ENCODE data around the gene TBL2. TPM values are rescaled to one million over a fixed set of nuclear protein-coding genes. Genes with fewer than 3 reads are reported as not detected.
A peak's percentile ranks its signal among the peaks of the same experiment; 100 is the strongest.

Gene TBL2
- total and polyA plus RNA-seq, 2 of the 4 experiments (the other 2 are of a cell fraction) = 72.6 to 94.1 TPM

GRCh38 chr7:73557108-73557396 is 21.3 kb downstream of the TBL2 start:
- in situ Hi-C loops (cut with MboI; ENCODE audit: low sequenced_read_pairs) = no loop called here
- ATAC-seq (ENCODE audit: low read depth) (peak; percentile 92), DNase-seq (peak; percentile 90)
- Histone ChIP-seq H3K18ac (ENCODE audit: low read depth, low read length) (no peak overlapping the region), H3K9ac (ENCODE audit: low read depth, low read length) (peak overlapping the region; percentile 91), H4K5ac (ENCODE audit: low read depth, low read length) (no peak overlapping the region), H4K91ac (ENCODE audit: insufficient read depth, low read depth, low read length) (peak overlapping the region; percentile 87; the same call in 1 of the 2 replicates), H3K4me1 (ENCODE audit: control insufficient read depth, insufficient read depth, low read length) (peaks cover 13% of the 10 kb centered on the region), H2BK5ac (ENCODE audit: low read depth, low read length, poor library complexity, severe bottlenecking) (peak overlapping the region; percentile 92), H3K9me1 (ENCODE audit: insufficient read depth, low read length) (peaks cover 14% of the 10 kb centered on the region), H3K23ac (ENCODE audit: low read depth, low read length) (no peak overlapping the region), H3K27me3 (ENCODE audit: control insufficient read depth, insufficient read depth, low read length) (no peaks in the 10 kb centered on the region), H3K14ac (replicated peaks; ENCODE audit: low read depth, low read length) (peak overlapping the region; percentile 23; the same call in 1 of the 2 replicates), H4K20me1 (ENCODE audit: insufficient read depth, low read length) (peaks cover 35% of the 10 kb centered on the region), H3K36me3 (ENCODE audit: control insufficient read depth, insufficient read depth, low read length) (peaks cover 6% of the 10 kb centered on the region), H2BK20ac (ENCODE audit: low read depth, low read length) (no peak overlapping the region), H3K27ac (ENCODE audit: insufficient read depth, low read length) (peak overlapping the region; percentile 99), H2AK9ac (replicated peaks; ENCODE audit: low read depth, low read length, poor library complexity) (peak overlapping the region; percentile 100), H2BK120ac (ENCODE audit: low read depth, low read length) (no peak overlapping the region), H4K8ac (ENCODE audit: low read depth in 2 of 2, low read length in 2 of 2) (peak overlapping the region; percentile 89 to 98; a peak in 3 of 4 replicates), H3K79me1 (ENCODE audit: low read depth in 1 of 2, low read length in 2 of 2) (peaks cover 13 to 43% of the 10 kb centered on the region in 2 experiments), H2AFZ (replicated peaks; ENCODE audit: low read length, poor library complexity) (peak overlapping the region; percentile 94), H3K56ac (ENCODE audit: extremely low read depth, insufficient read depth, low read length) (no peak overlapping the region; the same call in 1 of the 2 replicates), H3K9me3 (ENCODE audit: control insufficient read depth, insufficient read depth, low read length) (no peaks in the 10 kb centered on the region), H2AK5ac (ENCODE audit: low read depth, low read length) (peak overlapping the region; percentile 86), H3K4me3 (ENCODE audit: insufficient read depth, low read depth, low read length) (peak overlapping the region; percentile 88), H3K4ac (ENCODE audit: low read depth, low read length) (peak overlapping the region; percentile 95), H2BK15ac (ENCODE audit: low read depth, low read length) (no peak overlapping the region), H3K4me2 (ENCODE audit: low read depth, low read length) (peak overlapping the region; percentile 75)
- dilution Hi-C loops (cut with HindIII; ENCODE audit: low sequenced_read_pairs, unreplicated experiment) = no loop called here
- intact Hi-C loops (cut with micrococcal nuclease) = loop anchor here (2.0 kb wide), 1 partner anchor 34 kb away; the partner anchor contains the start of gene BAZ1B
- WGBS, 2 experiments (ENCODE audit: extremely low coverage in 2 of 2, insufficient read length in 1 of 2) = 0% methylated on average over 3 of the region's 36 CpGs; no CpG with 5 or more reads in 1 of the 2 experiments
- TF ChIP-seq CEBPB (IDR thresholded peaks at IDR 0.05; ENCODE audit: low read depth, low read length) (no peak), SMC3 (IDR thresholded peaks at IDR 0.05; ENCODE audit: low read depth, low read length) (no peak), MAZ (IDR thresholded peaks at IDR 0.05; ENCODE audit: borderline replicate concordance, low read depth, low read length) (peak; percentile 63; the same call in 1 of the 2 replicates), MAFK (IDR thresholded peaks at IDR 0.05; ENCODE audit: low read depth, low read length) (no peak), MXI1 (IDR thresholded peaks at IDR 0.05; ENCODE audit: borderline replicate concordance, low read depth, low read length) (peak; percentile 68; the same call in 1 of the 2 replicates), FOS (IDR thresholded peaks at IDR 0.05; ENCODE audit: low read depth, low read length) (no peak), USF2 (IDR thresholded peaks at IDR 0.05; ENCODE audit: low read depth, low read length) (peak; percentile 55; the same call in 1 of the 2 replicates)
- TF ChIP-seq, protein P1, sequence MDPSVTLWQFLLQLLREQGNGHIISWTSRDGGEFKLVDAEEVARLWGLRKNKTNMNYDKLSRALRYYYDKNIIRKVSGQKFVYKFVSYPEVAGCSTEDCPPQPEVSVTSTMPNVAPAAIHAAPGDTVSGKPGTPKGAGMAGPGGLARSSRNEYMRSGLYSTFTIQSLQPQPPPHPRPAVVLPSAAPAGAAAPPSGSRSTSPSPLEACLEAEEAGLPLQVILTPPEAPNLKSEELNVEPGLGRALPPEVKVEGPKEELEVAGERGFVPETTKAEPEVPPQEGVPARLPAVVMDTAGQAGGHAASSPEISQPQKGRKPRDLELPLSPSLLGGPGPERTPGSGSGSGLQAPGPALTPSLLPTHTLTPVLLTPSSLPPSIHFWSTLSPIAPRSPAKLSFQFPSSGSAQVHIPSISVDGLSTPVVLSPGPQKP (IDR thresholded peaks at IDR 0.05; ENCODE audit: borderline replicate concordance, low read depth, low read length) = no peak
- TF ChIP-seq, protein P2, sequence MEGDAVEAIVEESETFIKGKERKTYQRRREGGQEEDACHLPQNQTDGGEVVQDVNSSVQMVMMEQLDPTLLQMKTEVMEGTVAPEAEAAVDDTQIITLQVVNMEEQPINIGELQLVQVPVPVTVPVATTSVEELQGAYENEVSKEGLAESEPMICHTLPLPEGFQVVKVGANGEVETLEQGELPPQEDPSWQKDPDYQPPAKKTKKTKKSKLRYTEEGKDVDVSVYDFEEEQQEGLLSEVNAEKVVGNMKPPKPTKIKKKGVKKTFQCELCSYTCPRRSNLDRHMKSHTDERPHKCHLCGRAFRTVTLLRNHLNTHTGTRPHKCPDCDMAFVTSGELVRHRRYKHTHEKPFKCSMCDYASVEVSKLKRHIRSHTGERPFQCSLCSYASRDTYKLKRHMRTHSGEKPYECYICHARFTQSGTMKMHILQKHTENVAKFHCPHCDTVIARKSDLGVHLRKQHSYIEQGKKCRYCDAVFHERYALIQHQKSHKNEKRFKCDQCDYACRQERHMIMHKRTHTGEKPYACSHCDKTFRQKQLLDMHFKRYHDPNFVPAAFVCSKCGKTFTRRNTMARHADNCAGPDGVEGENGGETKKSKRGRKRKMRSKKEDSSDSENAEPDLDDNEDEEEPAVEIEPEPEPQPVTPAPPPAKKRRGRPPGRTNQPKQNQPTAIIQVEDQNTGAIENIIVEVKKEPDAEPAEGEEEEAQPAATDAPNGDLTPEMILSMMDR (conservative IDR thresholded peaks at IDR 0.05; ENCODE audit: low read depth, low read length) = no peak
- ChIA-PET CTCF (no interaction called here), POLR2A (ENCODE audit: unreplicated experiment) (no interaction called here)
- no TSS peak for BruUV-seq (replicated peaks)

Measured in IMR-90 (cell line).